ENCODE measurements around the gene PSMD5. TPM values are rescaled to one million over a fixed set of nuclear protein-coding genes. Genes with fewer than 3 reads are reported as not detected.

Gene PSMD5
- total RNA-seq, result 37.8 TPM

GRCh38 chr9:120842685-120843485, at the start of gene PSMD5:
Gene PSMD5, minus strand, starts transcription at chr9:120842922. Its CDS starts 13 bp downstream, at chr9:120842909.

GRCh38 chr9:120876842-120877240, 34.1 kb upstream of the PSMD5 start, which contains the start of gene PHF19:
Gene PHF19, minus strand, starts transcription at chr9:120877188. Its CDS starts 2,447 bp downstream, at chr9:120874741.

GRCh38 chr9:120792898-120793765, 49.6 kb downstream of the PSMD5 start, which contains the start of gene FBXW2:
Gene FBXW2, minus strand, starts transcription at chr9:120793416. Its CDS starts 5,158 bp downstream, at chr9:120788258.

Other genes starting within 250 kb of the PSMD5 start
- gene MEGF9, start 128.5 kb downstream of the PSMD5 start, total RNA-seq, result 60.7 TPM
- 63.7 TPM for gene FBXW2, start 49.5 kb downstream of the PSMD5 start, total RNA-seq
- 8.3 TPM for gene PHF19, start 34.3 kb upstream of the PSMD5 start, total RNA-seq
- 2.8 TPM for gene TRAF1, start 83.9 kb upstream of the PSMD5 start, total RNA-seq
- 6.9 TPM for gene C5, start 207.4 kb upstream of the PSMD5 start, total RNA-seq
- gene CNTRL, start 232.0 kb upstream of the PSMD5 start, total RNA-seq, result 19.1 TPM

All from diencephalon (tissue), 1 donor.